Right lobe of liver (tissue), 6 donors: Measurements from ENCODE around the gene ARHGEF10L. TPM values are rescaled to one million over a fixed set of nuclear protein-coding genes. Genes with fewer than 3 reads are reported as not detected.

Experiments
- ATAC-seq, 4 donors: fragments of 200-7000 bp; cut with Tn5 transposase; one replicate each; pipeline ENCODE4 v1.9.1; 2020; ENCODE audit warnings: mild to moderate bottlenecking in 4 of 4, moderate library complexity in 4 of 4
- DNase-seq, 3 donors: peaks; one replicate each; pipeline ENCODE4 v3.0.0-alpha.2; 2020
- H3K27ac ChIP-seq, 3 donors: fragments of 200-600 bp; one replicate each; pipeline ENCODE4 v1.8.0; 2022
- H3K27me3 ChIP-seq, 2 donors: fragments of 200-600 bp; one replicate each; pipeline ENCODE4 v1.8.0; 2022
- H3K36me3 ChIP-seq, 4 donors: fragments of 200-600 bp; sonication (generic) in 1 of 4; one replicate each; pipeline versions ENCODE4 v1.5.1 to v1.8.0; 2017 to 2022; ENCODE audit warnings: control low read depth in 1 of 4
- H3K4me1 ChIP-seq, 4 donors: fragments of 200-600 bp; sonication (generic) in 1 of 4; one replicate each; pipeline versions ENCODE4 v1.5.1 to v1.8.0; 2017 to 2022; ENCODE audit warnings: control low read depth in 1 of 4
- H3K4me3 ChIP-seq, 3 donors: fragments of 200-600 bp; one replicate each; pipeline ENCODE4 v1.8.0; 2022
- H3K9me3 ChIP-seq, 4 donors: fragments of 200-600 bp; sonication (generic) in 1 of 4; one replicate each; pipeline versions ENCODE4 v1.5.1 to v1.8.0; 2017 to 2022; ENCODE audit warnings: control low read depth in 1 of 4
- POLR2A ChIP-seq: fragments of 450-650 bp; IDR thresholded peaks from one replicate; pipeline ENCODE4 v1.6.1; 2017; ENCODE audit warnings: antibody characterized with exemption, mild to moderate bottlenecking
- WGBS: methylation state at CpG from one replicate; pipeline ENCODE4 v1.1.6; 2018; ENCODE audit warnings: low coverage, low lambda C conversion rate; ENCODE audit not compliant: insufficient coverage; ENCODE audit errors: missing lambda C conversion rate; 5-methylcytosine and 5-hydroxymethylcytosine counted together
- intact Hi-C, 2 donors: fragments of 100-400 bp; cut with DNase I; formaldehyde crosslinking; loops; one replicate each; pipeline versions ENCODE4 v1.11.2 to v1.14.1; 2022
- total RNA-seq, 6 experiments: library from RNA; depleted of rRNA in 2 of 6; stranded (reverse); fragments of >200 nt in 2 of 6; fragmentation: NEBNext Ultra II Directional in 3 of 6; extraction: Animal tissue kit (Norgen Biotek cat#: 25700) in 3 of 6; gene quantifications; one replicate each; pipeline versions ENCODE4 v1.1.0 to v1.2.4, GENCODE V29; 2016 to 2023
- TF ChIP-seq, protein P1 (sequence below), 4 donors: fragments of 200-600 bp in 3 of 4; fragments of 450-650 bp in 1 of 4; IDR thresholded peaks; one replicate each; pipeline versions ENCODE4 v1.5.1 to v1.8.0; 2016 to 2022; ENCODE audit warnings: antibody characterized with exemption in 4 of 4, mild to moderate bottlenecking in 2 of 4
- donor health status: DM: no; HTN: yes; CAD: no.
- donor health status: DM: no; HTN: no; CAD: no.
- donor health status: DM: no; HTN: no; CAD: no.
- donor health status: DM: no; HTN: yes; CAD: no.
- donor health status: DM: no; HTN: yes; CAD: no.

Gene ARHGEF10L
- total RNA-seq, 6 experiments from 2014 or later = 59.7 to 124 (median 87.4) TPM

DNA sequence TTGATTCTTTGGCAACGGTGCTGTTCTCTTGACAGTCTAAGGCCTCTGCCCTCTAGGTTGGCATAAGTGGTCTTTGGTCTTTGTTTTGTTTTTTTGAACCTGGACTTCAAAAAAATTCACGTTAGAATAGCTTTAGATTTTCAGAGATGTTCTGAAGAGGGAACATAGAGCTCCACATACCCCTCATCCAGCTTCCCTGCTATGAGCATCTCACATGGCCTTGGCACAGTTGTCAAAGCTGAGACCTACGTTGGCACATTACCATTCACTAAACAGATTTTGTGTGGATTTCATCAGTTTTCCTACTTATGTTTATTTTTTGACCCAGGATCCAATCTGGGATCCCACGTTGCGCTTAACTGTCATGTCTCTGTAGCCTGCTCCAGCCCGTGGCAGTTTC lies 60.8 kb downstream of the ARHGEF10L start:
- H3K9me3 ChIP-seq = no peaks in the 10 kb centered on the region
- peaks cover 0 to 33% (median 6%) of the 10 kb centered on the region in 4 donors for H3K4me1 ChIP-seq
- no peak for TF ChIP-seq POLR2A
- TF ChIP-seq, protein P1, sequence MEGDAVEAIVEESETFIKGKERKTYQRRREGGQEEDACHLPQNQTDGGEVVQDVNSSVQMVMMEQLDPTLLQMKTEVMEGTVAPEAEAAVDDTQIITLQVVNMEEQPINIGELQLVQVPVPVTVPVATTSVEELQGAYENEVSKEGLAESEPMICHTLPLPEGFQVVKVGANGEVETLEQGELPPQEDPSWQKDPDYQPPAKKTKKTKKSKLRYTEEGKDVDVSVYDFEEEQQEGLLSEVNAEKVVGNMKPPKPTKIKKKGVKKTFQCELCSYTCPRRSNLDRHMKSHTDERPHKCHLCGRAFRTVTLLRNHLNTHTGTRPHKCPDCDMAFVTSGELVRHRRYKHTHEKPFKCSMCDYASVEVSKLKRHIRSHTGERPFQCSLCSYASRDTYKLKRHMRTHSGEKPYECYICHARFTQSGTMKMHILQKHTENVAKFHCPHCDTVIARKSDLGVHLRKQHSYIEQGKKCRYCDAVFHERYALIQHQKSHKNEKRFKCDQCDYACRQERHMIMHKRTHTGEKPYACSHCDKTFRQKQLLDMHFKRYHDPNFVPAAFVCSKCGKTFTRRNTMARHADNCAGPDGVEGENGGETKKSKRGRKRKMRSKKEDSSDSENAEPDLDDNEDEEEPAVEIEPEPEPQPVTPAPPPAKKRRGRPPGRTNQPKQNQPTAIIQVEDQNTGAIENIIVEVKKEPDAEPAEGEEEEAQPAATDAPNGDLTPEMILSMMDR (IDR thresholded peaks at IDR 0.05) = no peak
- no peak for DNase-seq
- intact Hi-C loops = loop anchor here in 1 of 2 donors (10.0 kb wide), 1 partner anchor 96 kb away; no protein-coding TSS in a partner anchor
- H3K4me3 ChIP-seq = no peak overlapping the region
- no peak for ATAC-seq
- H3K27me3 ChIP-seq = no peaks in the 10 kb centered on the region
- H3K27ac ChIP-seq = no peak overlapping the region
- WGBS = 36% methylated on average over 6 of the region's 6 CpGs
- peaks cover 0 to 47% (median 14%) of the 10 kb centered on the region in 4 donors for H3K36me3 ChIP-seq

DNA sequence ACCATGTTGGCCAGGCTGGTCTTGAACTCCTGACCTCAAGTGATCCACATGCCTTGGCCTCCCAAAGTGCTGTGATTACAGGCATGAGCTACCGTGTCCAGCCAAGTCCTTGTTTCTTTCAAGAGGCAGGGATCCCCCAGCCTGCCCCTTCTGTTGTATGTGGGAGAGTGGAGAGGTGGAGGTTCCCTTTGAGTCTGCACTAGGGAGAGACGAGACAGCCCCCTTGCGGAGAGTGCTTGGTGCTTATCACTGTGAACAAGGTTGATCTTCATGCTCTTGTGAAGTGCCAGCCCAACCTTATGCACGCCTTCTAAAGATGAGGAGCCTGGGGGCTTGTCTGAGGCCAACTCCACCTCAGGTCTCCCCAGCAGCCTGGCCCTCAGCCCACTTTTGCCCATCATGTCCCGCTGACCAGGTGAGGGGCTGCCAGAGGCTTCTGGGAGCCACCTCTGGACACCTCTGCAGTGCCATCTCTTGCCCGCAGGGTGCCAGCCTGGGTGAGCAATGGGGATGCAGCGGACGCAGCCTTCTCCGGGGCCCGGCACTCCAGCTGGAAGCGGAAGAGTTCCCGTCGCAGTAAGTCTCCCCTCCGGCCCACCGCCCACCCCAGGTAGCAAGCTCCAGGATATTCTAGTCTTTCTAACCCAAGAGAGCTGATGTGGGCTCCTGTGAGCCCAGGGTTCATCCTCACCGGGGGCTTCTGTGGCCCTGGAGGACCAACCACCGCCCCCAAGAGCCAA lies 62.3 kb downstream of the ARHGEF10L start:
- Histone ChIP-seq H3K27ac (no peak overlapping the region), H3K4me3 (no peak overlapping the region), H3K36me3 (peaks cover 0 to 52% (median 21%) of the 10 kb centered on the region in 4 donors), H3K27me3 (no peaks in the 10 kb centered on the region), H3K9me3 (no peaks in the 10 kb centered on the region), H3K4me1 (peaks cover 0 to 28% (median 5%) of the 10 kb centered on the region in 4 donors)
- TF ChIP-seq, protein P1 (IDR thresholded peaks at IDR 0.05) = no peak
- TF ChIP-seq POLR2A = no peak
- WGBS = 0% methylated on average over 1 of the region's 17 CpGs
- intact Hi-C loops = loop anchor here in 1 of 2 donors (10.0 kb wide), 1 partner anchor 97 kb away; no protein-coding TSS in a partner anchor
- ATAC-seq (no peak), DNase-seq (no peak)

GRCh38 chr1:17603091-17603841 lies 63.8 kb downstream of the ARHGEF10L start:
- Histone ChIP-seq H3K36me3 (peaks cover 0 to 65% (median 28%) of the 10 kb centered on the region in 4 donors), H3K4me1 (peaks cover 0 to 27% (median 5%) of the 10 kb centered on the region in 4 donors), H3K27ac (no peak overlapping the region), H3K27me3 (no peaks in the 10 kb centered on the region), H3K9me3 (no peaks in the 10 kb centered on the region), H3K4me3 (no peak overlapping the region)
- intact Hi-C loops = loop anchor here in 1 of 2 donors (10.0 kb wide), 1 partner anchor 98 kb away; no protein-coding TSS in a partner anchor
- no peak for ATAC-seq
- TF ChIP-seq, protein P1 (IDR thresholded peaks at IDR 0.05) = no peak
- no peak for TF ChIP-seq POLR2A
- DNase-seq = no peak
- 54% methylated on average over 3 of the region's 26 CpGs for WGBS

- Histone ChIP-seq H3K27ac (peak overlapping the region in 2 of 3 donors; percentile 12 to 56), H3K27me3 (no peaks in the 10 kb centered on the region), H3K9me3 (no peaks in the 10 kb centered on the region), H3K4me1 (peaks cover 0 to 14% (median 5%) of the 10 kb centered on the region in 4 donors), H3K4me3 (no peak overlapping the region), H3K36me3 (peaks cover 0 to 87% (median 34%) of the 10 kb centered on the region in 4 donors)
- intact Hi-C loops = loop anchor here (5.0 to 10.0 kb wide), 2 partner anchors 101 to 108 kb away; no protein-coding TSS in a partner anchor
- ATAC-seq (peak; percentile 36 to 65 (median 50)), DNase-seq (peak in 2 of 3 donors; percentile 59 to 75)
- WGBS = 33% methylated on average over 9 of the region's 15 CpGs
- TF ChIP-seq, protein P1 (IDR thresholded peaks at IDR 0.05) = no peak
- TF ChIP-seq POLR2A = no peak
These were observed 66.3 kb downstream of the ARHGEF10L start for GRCh38 chr1:17605582-17606344.
